HepG2 (cell line): ENCODE data around the gene NUPR2. TPM values are rescaled to one million over a fixed set of nuclear protein-coding genes. Genes with fewer than 3 reads are reported as not detected.

Source experiments
- ARHGAP35 ChIP-seq: sonication (generic); formaldehyde crosslinking; IDR thresholded peaks from 2 replicates; pipeline ENCODE4 v1.9.0; 2022; ENCODE audit warnings: mild to moderate bottlenecking, inconsistent platforms, moderate library complexity, missing genetic modification reagents, borderline replicate concordance
- DPF2 ChIP-seq: sonication (generic); formaldehyde crosslinking; IDR thresholded peaks from 2 replicates; pipeline ENCODE4 v1.4.0; 2020; ENCODE audit warnings: mild to moderate bottlenecking, low read depth, missing genetic modification reagents, borderline replicate concordance
- ELF4 ChIP-seq: sonication (generic); formaldehyde crosslinking; IDR thresholded peaks from 2 replicates; pipeline ENCODE4 v1.5.0; 2020; ENCODE audit warnings: missing genetic modification reagents, mild to moderate bottlenecking, moderate library complexity, borderline replicate concordance
- FOSL1 ChIP-seq: sonication (generic); formaldehyde crosslinking; IDR thresholded peaks from 2 replicates; pipeline ENCODE4 v1.9.0; 2021; ENCODE audit warnings: missing genetic modification reagents, borderline replicate concordance
- FOSL2 ChIP-seq: sonication (generic); formaldehyde crosslinking; IDR thresholded peaks from 2 replicates; pipeline ENCODE4 v1.4.0; 2020; ENCODE audit warnings: missing genetic modification reagents
- FOXP1 ChIP-seq, 2 experiments: fragments of 450-650 bp in 1 of 2; IDR thresholded peaks; 2 replicates each; pipeline ENCODE4 v1.6.1; 2017 to 2018; ENCODE audit warnings: antibody characterized with exemption in 1 of 2
- HDAC2 ChIP-seq: sonication (generic); formaldehyde crosslinking; IDR thresholded peaks from 2 replicates; pipeline ENCODE4 v1.4.0; 2020; ENCODE audit warnings: missing genetic modification reagents
- HES4 ChIP-seq: sonication (generic); formaldehyde crosslinking; IDR thresholded peaks from 2 replicates; pipeline ENCODE4 v1.9.0; 2021; ENCODE audit warnings: mild to moderate bottlenecking, missing genetic modification reagents, borderline replicate concordance
- HMG20B ChIP-seq: conservative IDR thresholded peaks from 2 replicates; pipeline ENCODE4 v1.6.1; 2016; ENCODE audit warnings: missing genetic modification reagents, missing compliant biosample characterization
- HOXA7 ChIP-seq: sonication (generic); formaldehyde crosslinking; IDR thresholded peaks from 2 replicates; pipeline ENCODE4 v1.8.1; 2022; ENCODE audit warnings: mild to moderate bottlenecking, missing genetic modification reagents, moderate library complexity
- MAFK ChIP-seq, 2 experiments: IDR thresholded peaks in 1 of 2; conservative IDR thresholded peaks in 1 of 2; 2 replicates each; pipeline ENCODE4 v1.6.1; 2011; ENCODE audit warnings: improper control_type of control experiment in 2 of 2, low read length in 2 of 2
- ZKSCAN1 ChIP-seq: fragments of 150-350 bp; IDR thresholded peaks from 2 replicates; pipeline ENCODE4 v1.6.1; 2014; ENCODE audit warnings: low read length
- ZNF501 ChIP-seq: sonication (generic); formaldehyde crosslinking; IDR thresholded peaks from 2 replicates; pipeline ENCODE4 v1.5.1; 2020; ENCODE audit warnings: mild to moderate bottlenecking, moderate library complexity, missing genetic modification reagents
- ZNF543 ChIP-seq: sonication (generic); formaldehyde crosslinking; IDR thresholded peaks from 2 replicates; pipeline ENCODE4 v1.4.0; 2020; ENCODE audit warnings: mild to moderate bottlenecking, missing genetic modification reagents
- ZNF652 ChIP-seq: IDR thresholded peaks from 2 replicates; pipeline ENCODE4 v1.6.1; 2016; ENCODE audit warnings: low read depth, borderline replicate concordance
- ZNF687 ChIP-seq: sonication (generic); formaldehyde crosslinking; IDR thresholded peaks from 2 replicates; pipeline ENCODE4 v1.5.1; 2020; ENCODE audit warnings: mild to moderate bottlenecking, missing genetic modification reagents, moderate library complexity
- polyA plus RNA-seq, 8 experiments: library from polyadenylated mRNA; depleted of rRNA in 3 of 8; stranded (reverse) in 7 of 8; unstranded in 1 of 8; fragments of >200 nt; fragmentation: Illumina TruSeq in 4 of 8; extraction: Trizol in 4 of 8; gene quantifications; 2 replicates each; pipeline versions ENCODE4 v1.2.1 to v1.2.3, GENCODE V29; 2011 to 2016; ENCODE audit warnings: low read depth in 4 of 8, missing spikeins in 1 of 8, mixed read lengths in 1 of 8; ENCODE audit not compliant: insufficient read depth in 1 of 8
- total RNA-seq, 5 experiments: library from RNA; depleted of rRNA; stranded (reverse); fragments of >200 nt; fragmentation: Illumina TruSeq; extraction: Trizol; gene quantifications; 2 replicates each; pipeline ENCODE4 v1.2.3, GENCODE V29; 2016; ENCODE audit warnings: low read depth in 1 of 5
- TF ChIP-seq, protein P1 (sequence below): sonication (generic); formaldehyde crosslinking; conservative IDR thresholded peaks from 2 replicates; pipeline ENCODE4 v1.4.0; 2020; ENCODE audit warnings: missing genetic modification reagents
- TF ChIP-seq, protein P2 (sequence below): sonication (generic); formaldehyde crosslinking; IDR thresholded peaks from 2 replicates; pipeline ENCODE4 v1.4.0; 2020; ENCODE audit warnings: missing genetic modification reagents

The NUPR2 gene
- total and polyA plus RNA-seq, 2 of the 13 experiments (the other 11 are each of a cell fraction or from before 2014, with no cell fraction given) = not detected

DNA sequence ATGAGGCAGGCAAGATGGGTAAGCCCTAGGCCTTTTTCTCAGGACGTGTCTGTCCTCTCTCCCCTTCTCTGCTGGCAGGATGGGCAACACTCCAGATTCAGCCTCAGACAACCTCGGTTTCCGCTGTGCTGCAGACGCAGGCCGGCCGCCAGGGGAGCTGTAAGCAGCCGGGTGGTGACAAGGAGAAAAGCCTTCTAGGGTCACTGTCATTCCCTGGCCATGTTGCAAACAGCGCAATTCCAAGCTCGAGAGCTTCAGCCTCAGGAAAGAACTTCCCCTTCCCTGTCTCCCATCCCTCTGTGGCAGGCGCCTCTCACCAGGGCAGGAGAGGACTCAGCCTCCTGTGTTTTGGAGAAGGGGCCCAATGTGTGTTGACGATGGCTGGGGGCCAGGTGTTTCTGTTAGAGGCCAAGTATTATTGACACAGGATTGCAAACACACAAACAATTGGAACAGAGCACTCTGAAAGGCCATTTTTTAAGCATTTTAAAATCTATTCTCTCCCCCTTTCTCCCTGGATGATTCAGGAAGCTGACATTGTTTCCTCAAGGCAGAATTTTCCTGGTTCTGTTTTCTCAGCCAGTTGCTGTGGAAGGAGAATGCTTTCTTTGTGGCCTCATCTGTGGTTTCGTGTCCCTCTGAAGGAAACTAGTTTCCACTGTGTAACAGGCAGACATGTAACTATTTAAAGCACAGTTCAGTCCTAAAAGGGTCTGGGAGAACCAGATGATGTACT is 36.6 kb downstream of the NUPR2 start (continued):
- TF ChIP-seq, protein P1, sequence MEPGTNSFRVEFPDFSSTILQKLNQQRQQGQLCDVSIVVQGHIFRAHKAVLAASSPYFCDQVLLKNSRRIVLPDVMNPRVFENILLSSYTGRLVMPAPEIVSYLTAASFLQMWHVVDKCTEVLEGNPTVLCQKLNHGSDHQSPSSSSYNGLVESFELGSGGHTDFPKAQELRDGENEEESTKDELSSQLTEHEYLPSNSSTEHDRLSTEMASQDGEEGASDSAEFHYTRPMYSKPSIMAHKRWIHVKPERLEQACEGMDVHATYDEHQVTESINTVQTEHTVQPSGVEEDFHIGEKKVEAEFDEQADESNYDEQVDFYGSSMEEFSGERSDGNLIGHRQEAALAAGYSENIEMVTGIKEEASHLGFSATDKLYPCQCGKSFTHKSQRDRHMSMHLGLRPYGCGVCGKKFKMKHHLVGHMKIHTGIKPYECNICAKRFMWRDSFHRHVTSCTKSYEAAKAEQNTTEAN (CRISPR knock-in tag) = no peak
- TF ChIP-seq DPF2 (CRISPR knock-in tag) = no peak
- no peak for TF ChIP-seq HDAC2 (CRISPR knock-in tag)
- TF ChIP-seq ELF4 (CRISPR knock-in tag) = no peak
- 0 out of 2 replicates have a peak, but pooled peaks have one; percentile 14 for TF ChIP-seq FOSL2 (CRISPR knock-in tag)
- peak; percentile 66 for TF ChIP-seq ZNF501 (CRISPR knock-in tag)
- no peak for TF ChIP-seq HES4 (CRISPR knock-in tag)
- TF ChIP-seq ZKSCAN1 = no peak
- no peak for TF ChIP-seq ZNF652 (CRISPR knock-in tag)
- TF ChIP-seq, protein P2, sequence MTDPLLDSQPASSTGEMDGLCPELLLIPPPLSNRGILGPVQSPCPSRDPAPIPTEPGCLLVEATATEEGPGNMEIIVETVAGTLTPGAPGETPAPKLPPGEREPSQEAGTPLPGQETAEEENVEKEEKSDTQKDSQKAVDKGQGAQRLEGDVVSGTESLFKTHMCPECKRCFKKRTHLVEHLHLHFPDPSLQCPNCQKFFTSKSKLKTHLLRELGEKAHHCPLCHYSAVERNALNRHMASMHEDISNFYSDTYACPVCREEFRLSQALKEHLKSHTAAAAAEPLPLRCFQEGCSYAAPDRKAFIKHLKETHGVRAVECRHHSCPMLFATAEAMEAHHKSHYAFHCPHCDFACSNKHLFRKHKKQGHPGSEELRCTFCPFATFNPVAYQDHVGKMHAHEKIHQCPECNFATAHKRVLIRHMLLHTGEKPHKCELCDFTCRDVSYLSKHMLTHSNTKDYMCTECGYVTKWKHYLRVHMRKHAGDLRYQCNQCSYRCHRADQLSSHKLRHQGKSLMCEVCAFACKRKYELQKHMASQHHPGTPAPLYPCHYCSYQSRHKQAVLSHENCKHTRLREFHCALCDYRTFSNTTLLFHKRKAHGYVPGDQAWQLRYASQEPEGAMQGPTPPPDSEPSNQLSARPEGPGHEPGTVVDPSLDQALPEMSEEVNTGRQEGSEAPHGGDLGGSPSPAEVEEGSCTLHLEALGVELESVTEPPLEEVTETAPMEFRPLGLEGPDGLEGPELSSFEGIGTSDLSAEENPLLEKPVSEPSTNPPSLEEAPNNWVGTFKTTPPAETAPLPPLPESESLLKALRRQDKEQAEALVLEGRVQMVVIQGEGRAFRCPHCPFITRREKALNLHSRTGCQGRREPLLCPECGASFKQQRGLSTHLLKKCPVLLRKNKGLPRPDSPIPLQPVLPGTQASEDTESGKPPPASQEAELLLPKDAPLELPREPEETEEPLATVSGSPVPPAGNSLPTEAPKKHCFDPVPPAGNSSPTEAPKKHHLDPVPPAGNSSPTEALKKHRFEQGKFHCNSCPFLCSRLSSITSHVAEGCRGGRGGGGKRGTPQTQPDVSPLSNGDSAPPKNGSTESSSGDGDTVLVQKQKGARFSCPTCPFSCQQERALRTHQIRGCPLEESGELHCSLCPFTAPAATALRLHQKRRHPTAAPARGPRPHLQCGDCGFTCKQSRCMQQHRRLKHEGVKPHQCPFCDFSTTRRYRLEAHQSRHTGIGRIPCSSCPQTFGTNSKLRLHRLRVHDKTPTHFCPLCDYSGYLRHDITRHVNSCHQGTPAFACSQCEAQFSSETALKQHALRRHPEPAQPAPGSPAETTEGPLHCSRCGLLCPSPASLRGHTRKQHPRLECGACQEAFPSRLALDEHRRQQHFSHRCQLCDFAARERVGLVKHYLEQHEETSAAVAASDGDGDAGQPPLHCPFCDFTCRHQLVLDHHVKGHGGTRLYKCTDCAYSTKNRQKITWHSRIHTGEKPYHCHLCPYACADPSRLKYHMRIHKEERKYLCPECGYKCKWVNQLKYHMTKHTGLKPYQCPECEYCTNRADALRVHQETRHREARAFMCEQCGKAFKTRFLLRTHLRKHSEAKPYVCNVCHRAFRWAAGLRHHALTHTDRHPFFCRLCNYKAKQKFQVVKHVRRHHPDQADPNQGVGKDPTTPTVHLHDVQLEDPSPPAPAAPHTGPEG (CRISPR knock-in tag) = no peak
- no peak for TF ChIP-seq FOXP1 (IDR thresholded peaks at IDR 0.05)
- TF ChIP-seq FOXP1 (CRISPR knock-in tag; IDR thresholded peaks at IDR 0.05) = peak; percentile 81
- TF ChIP-seq ZNF687 (CRISPR knock-in tag) = peak; percentile 82
- no peak for TF ChIP-seq FOSL1 (CRISPR knock-in tag)
- TF ChIP-seq MAFK (conservative IDR thresholded peaks at IDR 0.05 in 1 of 2, IDR thresholded peaks at IDR 0.05 in 1 of 2; ENCODE audit: low read length in 2 of 2) = no peak
- no peak for TF ChIP-seq HOXA7 (CRISPR knock-in tag)
- no peak for TF ChIP-seq ARHGAP35
- TF ChIP-seq ZNF543 = no peak
- no peak for TF ChIP-seq HMG20B (CRISPR knock-in tag)
